OCI-LY7 (cell line): ENCODE measurements around the gene ARVCF. TPM values are rescaled to one million over a fixed set of nuclear protein-coding genes. Genes with fewer than 3 reads are reported as not detected.

Experiments used
- BruUV-seq: library from RNA; stranded (reverse); fragments of 400-500 nt; replicated peaks from 2 replicates; lab custom pipeline; 2021; lab: Mats Ljungman, UMichigan
- CTCF ChIA-PET: fragments of 300-600 bp; sonication (Branson Sonifier 250); formaldehyde crosslinking; loops from one replicate; lab custom pipeline; 2022; ENCODE audit warnings: antibody characterized with exemption; ENCODE audit not compliant: unreplicated experiment; lab: Charles Lee
- POLR2A ChIA-PET: fragments of 300-600 bp; sonication (Branson Sonifier 250); formaldehyde crosslinking; loops from one replicate; lab custom pipeline; 2022; ENCODE audit warnings: antibody characterized with exemption; lab: Charles Lee
- DNase-seq: peaks from one replicate; pipeline ENCODE4 v3.0.0-alpha.2; 2015; ENCODE audit warnings: low spot score
- H2AFZ ChIP-seq: fragments of 200-600 bp; sonication (generic), shearing (Covaris generic); 2 replicates; pipeline ENCODE4 v1.6.1; 2014; ENCODE audit warnings: mild to moderate bottlenecking, antibody characterized with exemption, low read length, moderate library complexity
- H3K27ac ChIP-seq: fragments of 200-600 bp; sonication (generic); 2 replicates; pipeline ENCODE4 v1.5.1; 2014; ENCODE audit warnings: mixed run types, low read depth, mild to moderate bottlenecking, moderate library complexity, low read length, inconsistent platforms; ENCODE audit not compliant: poor library complexity, severe bottlenecking
- H3K36me3 ChIP-seq: fragments of 200-600 bp; sonication (generic); 2 replicates; pipeline ENCODE4 v1.6.1; 2014; ENCODE audit warnings: mild to moderate bottlenecking, antibody characterized with exemption, low read length, moderate library complexity, mixed read lengths; ENCODE audit not compliant: insufficient read depth
- H3K4me1 ChIP-seq: fragments of 200-600 bp; sonication (generic); 2 replicates; pipeline ENCODE4 v1.5.1; 2014; ENCODE audit warnings: mild to moderate bottlenecking, low read length; ENCODE audit not compliant: insufficient read depth, poor library complexity, severe bottlenecking
- H3K4me2 ChIP-seq: fragments of 200-600 bp; sonication (generic); 2 replicates; pipeline ENCODE4 v1.6.1; 2014; ENCODE audit warnings: mild to moderate bottlenecking, low read length
- H3K4me3 ChIP-seq: fragments of 200-600 bp; sonication (generic); 2 replicates; pipeline ENCODE4 v1.5.1; 2014; ENCODE audit warnings: mild to moderate bottlenecking, low read depth, low read length; ENCODE audit not compliant: poor library complexity, severe bottlenecking
- H3K79me2 ChIP-seq: fragments of 200-600 bp; sonication (generic); 2 replicates; pipeline ENCODE4 v1.6.1; 2016; ENCODE audit warnings: low read depth, mild to moderate bottlenecking, low read length, moderate library complexity, mixed read lengths; ENCODE audit not compliant: insufficient read depth
- H3K9me2 ChIP-seq: fragments of 200-600 bp; sonication (generic); 2 replicates; pipeline ENCODE4 v1.6.1; 2016; ENCODE audit warnings: mild to moderate bottlenecking, low read length, mixed read lengths; ENCODE audit not compliant: insufficient read depth
- H3K9me3 ChIP-seq: fragments of 200-600 bp; sonication (generic); 2 replicates; pipeline ENCODE4 v1.6.1; 2014; ENCODE audit warnings: mild to moderate bottlenecking, mixed run types, low read length, mixed read lengths
- H4K20me1 ChIP-seq: fragments of 200-600 bp; sonication (generic); 2 replicates; pipeline ENCODE4 v1.6.1; 2014; ENCODE audit warnings: mild to moderate bottlenecking, antibody characterized with exemption, low read length, moderate library complexity, mixed read lengths; ENCODE audit not compliant: insufficient read depth
- EZH2phosphoT487 ChIP-seq: fragments of 200-600 bp; sonication (generic); IDR thresholded peaks from 2 replicates; pipeline ENCODE4 v1.6.1; 2018; ENCODE audit warnings: low read depth, borderline replicate concordance, mild to moderate bottlenecking, mixed run types, antibody characterized with exemption, low read length, moderate library complexity, mixed read lengths
- intact Hi-C: fragments of 100-400 bp; cut with micrococcal nuclease; formaldehyde crosslinking; loops from one replicate; pipeline ENCODE4 v1.10.0; 2022; ENCODE audit not compliant: unreplicated experiment
- total RNA-seq, 2 experiments: library from RNA; depleted of rRNA in 1 of 2; stranded (reverse); fragments of >200 nt in 1 of 2; shearing (Covaris generic) in 1 of 2; gene quantifications; 2 replicates each; pipeline ENCODE4 v1.2.3, GENCODE V29; 2014 to 2022
- TF ChIP-seq, protein P1 (sequence below): fragments of 200-600 bp; sonication (generic); conservative IDR thresholded peaks from 2 replicates; pipeline ENCODE4 v1.5.1; 2014; ENCODE audit warnings: mild to moderate bottlenecking, antibody characterized with exemption, low read length, moderate library complexity, mixed read lengths

ARVCF gene
- total RNA-seq, 2 experiments from 2014 or later = 2.9 to 3.8 TPM

DNA sequence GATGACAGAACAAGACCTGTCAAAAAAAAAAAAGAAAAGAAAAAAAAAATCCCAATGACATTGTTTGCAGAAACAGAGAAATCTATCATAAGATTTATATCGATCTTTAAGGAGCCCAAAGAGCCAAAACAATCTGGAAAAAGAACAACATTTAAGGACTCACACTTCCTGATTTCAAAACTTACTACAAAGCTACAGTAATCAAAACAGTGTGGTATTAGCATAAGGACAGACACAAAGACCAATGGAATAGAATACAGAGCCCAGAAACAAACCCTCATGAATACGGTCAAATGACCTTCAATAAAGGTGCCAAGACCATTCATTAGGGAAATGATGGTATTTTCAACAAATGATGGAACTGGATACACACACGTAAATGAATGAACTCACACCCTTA, 12.2 kb downstream of the ARVCF start:
- no peak overlapping the region for H3K27ac ChIP-seq
- no peak for DNase-seq
- H3K79me2 ChIP-seq = no peaks in the 10 kb centered on the region
- ChIA-PET POLR2A (no interaction called here), CTCF (no interaction called here)
- BruUV-seq = no TSS peak
- no peaks in the 10 kb centered on the region; the same call in 1 of the 2 replicates for H3K36me3 ChIP-seq
- no peak overlapping the region for H3K4me2 ChIP-seq
- H3K4me1 ChIP-seq = no peaks in the 10 kb centered on the region
- H3K4me3 ChIP-seq = no peak overlapping the region
- peaks cover 26% of the 10 kb centered on the region; the same call in 1 of the 2 replicates for H3K9me3 ChIP-seq
- no peaks in the 10 kb centered on the region for H4K20me1 ChIP-seq
- TF ChIP-seq EZH2phosphoT487 = no peak
- TF ChIP-seq, protein P1, sequence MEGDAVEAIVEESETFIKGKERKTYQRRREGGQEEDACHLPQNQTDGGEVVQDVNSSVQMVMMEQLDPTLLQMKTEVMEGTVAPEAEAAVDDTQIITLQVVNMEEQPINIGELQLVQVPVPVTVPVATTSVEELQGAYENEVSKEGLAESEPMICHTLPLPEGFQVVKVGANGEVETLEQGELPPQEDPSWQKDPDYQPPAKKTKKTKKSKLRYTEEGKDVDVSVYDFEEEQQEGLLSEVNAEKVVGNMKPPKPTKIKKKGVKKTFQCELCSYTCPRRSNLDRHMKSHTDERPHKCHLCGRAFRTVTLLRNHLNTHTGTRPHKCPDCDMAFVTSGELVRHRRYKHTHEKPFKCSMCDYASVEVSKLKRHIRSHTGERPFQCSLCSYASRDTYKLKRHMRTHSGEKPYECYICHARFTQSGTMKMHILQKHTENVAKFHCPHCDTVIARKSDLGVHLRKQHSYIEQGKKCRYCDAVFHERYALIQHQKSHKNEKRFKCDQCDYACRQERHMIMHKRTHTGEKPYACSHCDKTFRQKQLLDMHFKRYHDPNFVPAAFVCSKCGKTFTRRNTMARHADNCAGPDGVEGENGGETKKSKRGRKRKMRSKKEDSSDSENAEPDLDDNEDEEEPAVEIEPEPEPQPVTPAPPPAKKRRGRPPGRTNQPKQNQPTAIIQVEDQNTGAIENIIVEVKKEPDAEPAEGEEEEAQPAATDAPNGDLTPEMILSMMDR = no peak
- H3K9me2 ChIP-seq = no peaks in the 10 kb centered on the region
- intact Hi-C loops = no loop called here
- H2AFZ ChIP-seq = no peak overlapping the region

GRCh38 chr22:20003304-20003703, 13.3 kb downstream of the ARVCF start:
- H3K4me3 ChIP-seq = no peak overlapping the region
- H2AFZ ChIP-seq = no peak overlapping the region
- no peaks in the 10 kb centered on the region for H4K20me1 ChIP-seq
- peaks cover 26% of the 10 kb centered on the region; the same call in 1 of the 2 replicates for H3K9me3 ChIP-seq
- ChIA-PET POLR2A (interaction anchor here (1.1 kb wide), 1 partner anchor 860 kb away, joined by 3 read pairs; no protein-coding TSS in a partner anchor), CTCF (no interaction called here)
- H3K9me2 ChIP-seq = no peaks in the 10 kb centered on the region
- no peak overlapping the region for H3K27ac ChIP-seq
- no peaks in the 10 kb centered on the region for H3K79me2 ChIP-seq
- DNase-seq = no peak
- no peak overlapping the region for H3K4me2 ChIP-seq
- no peaks in the 10 kb centered on the region; the same call in 1 of the 2 replicates for H3K36me3 ChIP-seq
- TF ChIP-seq, protein P1 = no peak
- TF ChIP-seq EZH2phosphoT487 = no peak
- no TSS peak for BruUV-seq
- intact Hi-C loops = no loop called here
- H3K4me1 ChIP-seq = no peaks in the 10 kb centered on the region

DNA sequence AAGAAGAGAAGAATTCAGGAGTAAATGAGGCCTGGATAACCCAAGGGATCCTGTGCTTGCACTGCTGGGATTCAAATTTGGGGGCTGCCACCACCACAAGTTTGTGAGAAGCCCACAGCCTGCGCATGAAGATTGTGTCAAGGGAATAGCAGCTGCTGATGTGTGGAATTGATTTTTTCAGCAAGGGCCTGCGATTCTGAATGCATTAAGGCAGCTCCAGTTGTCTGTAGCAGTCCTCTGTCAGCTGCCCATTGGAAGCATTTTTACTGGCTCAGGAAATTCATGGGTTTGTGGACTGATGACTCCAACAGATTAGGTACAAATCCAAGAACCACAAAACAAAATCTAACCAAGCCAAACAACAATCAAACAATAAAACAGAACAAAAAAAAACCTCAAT, 14.0 kb downstream of the ARVCF start:
- BruUV-seq = no TSS peak

More for the DNA sequence above, 14.0 kb downstream of the ARVCF start:
- no peaks in the 10 kb centered on the region for H4K20me1 ChIP-seq
- no peak overlapping the region for H3K27ac ChIP-seq
- no peaks in the 10 kb centered on the region; the same call in 1 of the 2 replicates for H3K36me3 ChIP-seq
- TF ChIP-seq, protein P1 = no peak
- TF ChIP-seq EZH2phosphoT487 = no peak
- no peaks in the 10 kb centered on the region for H3K4me1 ChIP-seq
- DNase-seq = no peak
- ChIA-PET CTCF (no interaction called here), POLR2A (interaction anchor here (1.1 kb wide), 1 partner anchor 859 kb away, joined by 3 read pairs; no protein-coding TSS in a partner anchor)
- intact Hi-C loops = no loop called here
- H2AFZ ChIP-seq = no peak overlapping the region
- peaks cover 26% of the 10 kb centered on the region; the same call in 1 of the 2 replicates for H3K9me3 ChIP-seq
- H3K4me3 ChIP-seq = no peak overlapping the region
- H3K4me2 ChIP-seq = no peak overlapping the region
- no peaks in the 10 kb centered on the region for H3K9me2 ChIP-seq
- no peaks in the 10 kb centered on the region for H3K79me2 ChIP-seq
